AG09309 (cell line): ENCODE results near the gene HSPA12A.

Source experiments
- DNase-seq: peaks from one replicate; pipeline ENCODE4 v3.0.0-alpha.2; 2010; ENCODE audit warnings: low read depth
- H3K4me3 ChIP-seq: 2 replicates; pipeline ENCODE4 v1.5.1; 2011; ENCODE audit warnings: mild to moderate bottlenecking, low read depth, low read length, moderate library complexity; ENCODE audit not compliant: control insufficient read depth
- CTCF ChIP-seq: IDR thresholded peaks from 2 replicates; pipeline ENCODE4 v1.5.1; 2011; ENCODE audit warnings: mild to moderate bottlenecking, low read depth, low read length, inconsistent platforms; ENCODE audit not compliant: insufficient read depth, control insufficient read depth; ENCODE audit errors: missing control alignments

The HSPA12A gene

GRCh38 chr10:116698364-116698763 lies 44.0 kb downstream of the HSPA12A start:
- TF ChIP-seq CTCF = no peak
- H3K4me3 ChIP-seq = no peak overlapping the region
- DNase-seq = no peak

GRCh38 chr10:116697816-116698215 lies 44.5 kb downstream of the HSPA12A start:
- no peak for DNase-seq
- H3K4me3 ChIP-seq = no peak overlapping the region
- no peak for TF ChIP-seq CTCF

- no peak for DNase-seq
- no peak overlapping the region for H3K4me3 ChIP-seq
- TF ChIP-seq CTCF = no peak
These were observed 45.4 kb downstream of the HSPA12A start for GRCh38 chr10:116696919-116697318.

DNA sequence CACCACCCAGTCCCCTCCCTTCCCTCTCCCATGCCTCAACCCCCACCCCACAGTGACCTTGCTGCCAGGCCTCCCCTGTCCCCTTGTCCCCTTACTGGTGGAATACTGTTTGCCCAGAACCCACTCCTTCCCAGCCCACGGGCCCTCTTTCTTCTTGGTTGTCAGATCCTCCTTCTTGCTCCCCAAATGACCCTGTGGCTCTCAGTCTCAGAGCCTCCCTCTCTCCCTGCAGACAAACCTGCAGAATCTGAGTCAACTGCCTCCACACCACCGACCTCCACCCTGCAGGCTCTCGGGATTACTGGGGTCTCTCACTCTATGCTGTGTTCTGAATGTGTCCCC lies 47.5 kb downstream of the HSPA12A start:
- no peak for TF ChIP-seq CTCF
- no peak for DNase-seq

GRCh38 chr10:116694243-116694926 lies 48.0 kb downstream of the HSPA12A start:
- no peak overlapping the region for H3K4me3 ChIP-seq
- DNase-seq = no peak
- no peak for TF ChIP-seq CTCF

More for the DNA sequence above, 47.5 kb downstream of the HSPA12A start:
- H3K4me3 ChIP-seq = no peak overlapping the region

- DNase-seq = no peak
- no peak for TF ChIP-seq CTCF
- no peak overlapping the region for H3K4me3 ChIP-seq
These were observed 50.1 kb downstream of the HSPA12A start for GRCh38 chr10:116692225-116692624.
